Uterus (tissue), 4 donors: ENCODE data around the gene TEX54. TPM values are rescaled to one million over a fixed set of nuclear protein-coding genes. Genes with fewer than 3 reads are reported as not detected.

ENCODE experiments used
- DNase-seq, 2 donors: peaks; one replicate each; pipeline ENCODE4 v3.0.0-alpha.2; 2019 to 2020
- H3K27ac ChIP-seq, 2 donors: fragments of 200-600 bp; sonication (generic); 1 replicate in 1 of 2; 2 replicates in 1 of 2; pipeline ENCODE4 v1.5.1; 2016 to 2018
- H3K27me3 ChIP-seq, 2 donors: fragments of 200-600 bp; sonication (generic); one replicate each; pipeline ENCODE4 v1.5.1; 2018 to 2019; ENCODE audit warnings: control low read depth in 1 of 2
- H3K36me3 ChIP-seq, 2 donors: fragments of 200-600 bp; sonication (generic); one replicate each; pipeline ENCODE4 v1.5.1; 2019; ENCODE audit warnings: control low read depth in 1 of 2
- H3K4me1 ChIP-seq, 2 donors: fragments of 200-600 bp; sonication (generic); one replicate each; pipeline ENCODE4 v1.5.1; 2018 to 2019; ENCODE audit warnings: control low read depth in 1 of 2
- H3K4me3 ChIP-seq, 2 donors: fragments of 200-600 bp; sonication (generic); 1 replicate in 1 of 2; 2 replicates in 1 of 2; pipeline ENCODE4 v1.5.1; 2018 to 2019; ENCODE audit warnings: mild to moderate bottlenecking in 1 of 2
- H3K9me3 ChIP-seq, 2 donors: fragments of 200-600 bp; sonication (generic); one replicate each; pipeline ENCODE4 v1.5.1; 2019; ENCODE audit warnings: control low read depth in 1 of 2
- POLR2A ChIP-seq, 2 donors: fragments of 450-650 bp; IDR thresholded peaks; one replicate each; pipeline ENCODE4 v1.6.1; 2016; ENCODE audit warnings: antibody characterized with exemption in 2 of 2, mild to moderate bottlenecking in 1 of 2, moderate library complexity in 1 of 2
- intact Hi-C: fragments of 100-400 bp; cut with DNase I; formaldehyde crosslinking; loops from one replicate; pipeline ENCODE4 v1.15.1; 2023; ENCODE audit warnings: low total_unique reads
- total RNA-seq, 4 donors: library from RNA; depleted of rRNA in 3 of 4; stranded (reverse); fragments of >200 nt in 3 of 4; gene quantifications; one replicate each; pipeline versions ENCODE4 v1.1.0 to v1.2.4, GENCODE V29; 2014 to 2023
- TF ChIP-seq, protein P1 (sequence below), 4 experiments: fragments of 200-600 bp in 2 of 4; fragments of 450-650 bp in 2 of 4; sonication (generic) in 2 of 4; IDR thresholded peaks; one replicate each; pipeline ENCODE4 v1.5.1; 2016 to 2019; ENCODE audit warnings: antibody characterized with exemption in 4 of 4, mild to moderate bottlenecking in 2 of 4, moderate library complexity in 1 of 4
- donor health status: DM: yes; HTN: yes; CAD: no.

TEX54 gene
- total RNA-seq, 4 donors from 2014 or later: not detected

DNA sequence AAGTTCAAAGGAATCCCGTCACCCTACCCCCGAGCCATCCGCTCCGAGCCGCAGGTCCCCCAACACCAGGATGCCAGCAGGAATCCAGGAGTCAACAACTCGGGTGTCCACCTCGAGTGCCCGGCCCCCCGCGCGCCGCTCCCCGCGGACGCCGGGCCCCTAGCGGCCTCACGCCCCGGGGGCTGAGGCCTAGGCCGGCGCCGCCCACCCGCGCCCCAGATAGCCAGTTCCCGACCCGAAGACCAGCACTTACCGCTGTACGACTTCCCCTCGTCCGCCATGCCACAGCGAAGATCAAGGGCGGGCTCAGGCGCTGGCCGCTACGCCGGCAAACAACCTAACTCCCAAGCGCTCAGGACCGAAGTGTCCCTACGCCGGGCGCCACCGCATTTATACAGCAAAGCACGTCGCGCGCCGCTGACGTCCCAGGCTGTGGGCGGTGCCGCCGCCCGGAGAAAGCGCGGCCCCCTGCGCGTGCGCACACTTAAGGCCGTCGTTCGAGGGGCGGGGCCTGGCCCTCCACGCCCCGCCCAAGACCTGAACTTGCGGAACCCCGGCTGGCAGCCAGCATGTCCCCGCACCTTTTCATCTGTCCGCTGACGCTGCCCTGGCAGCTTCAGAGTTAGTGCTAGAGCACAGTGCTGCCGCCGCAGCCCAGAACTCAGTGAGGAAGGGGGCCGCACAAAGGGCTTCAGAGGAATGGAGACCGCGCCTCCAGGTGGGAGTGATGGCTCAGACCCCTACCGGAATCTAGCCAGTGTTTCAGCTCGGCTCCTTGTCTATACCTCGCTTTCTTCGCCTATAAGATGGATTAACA, 27.4 kb downstream of the TEX54 start, which contains the start of gene NXF1:
TSS of gene NXF1 (minus strand) at position 365 of the 817 bp plus-strand sequence. CDS start at position 281, 84 bp downstream.
- Histone ChIP-seq H3K27me3 (no peaks in the 10 kb centered on the region), H3K4me3 (peak within 1 kb of the TSS; percentile 73 to 99), H3K36me3 (no peaks in the 10 kb centered on the region), H3K4me1 (peaks cover 0 to 4% of the 10 kb centered on the region in 2 donors), H3K9me3 (no peaks in the 10 kb centered on the region), H3K27ac (peak within 1 kb of the TSS; percentile 83 to 91)
- TF ChIP-seq, protein P1, sequence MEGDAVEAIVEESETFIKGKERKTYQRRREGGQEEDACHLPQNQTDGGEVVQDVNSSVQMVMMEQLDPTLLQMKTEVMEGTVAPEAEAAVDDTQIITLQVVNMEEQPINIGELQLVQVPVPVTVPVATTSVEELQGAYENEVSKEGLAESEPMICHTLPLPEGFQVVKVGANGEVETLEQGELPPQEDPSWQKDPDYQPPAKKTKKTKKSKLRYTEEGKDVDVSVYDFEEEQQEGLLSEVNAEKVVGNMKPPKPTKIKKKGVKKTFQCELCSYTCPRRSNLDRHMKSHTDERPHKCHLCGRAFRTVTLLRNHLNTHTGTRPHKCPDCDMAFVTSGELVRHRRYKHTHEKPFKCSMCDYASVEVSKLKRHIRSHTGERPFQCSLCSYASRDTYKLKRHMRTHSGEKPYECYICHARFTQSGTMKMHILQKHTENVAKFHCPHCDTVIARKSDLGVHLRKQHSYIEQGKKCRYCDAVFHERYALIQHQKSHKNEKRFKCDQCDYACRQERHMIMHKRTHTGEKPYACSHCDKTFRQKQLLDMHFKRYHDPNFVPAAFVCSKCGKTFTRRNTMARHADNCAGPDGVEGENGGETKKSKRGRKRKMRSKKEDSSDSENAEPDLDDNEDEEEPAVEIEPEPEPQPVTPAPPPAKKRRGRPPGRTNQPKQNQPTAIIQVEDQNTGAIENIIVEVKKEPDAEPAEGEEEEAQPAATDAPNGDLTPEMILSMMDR (IDR thresholded peaks at IDR 0.05): peak in 3 of 4 experiments; percentile 16 to 39 (median 16)
- TF ChIP-seq POLR2A (IDR thresholded peaks at IDR 0.05): peak; percentile 100
- DNase-seq: peak; percentile 92 to 96
- intact Hi-C loops: no loop called here

DNA sequence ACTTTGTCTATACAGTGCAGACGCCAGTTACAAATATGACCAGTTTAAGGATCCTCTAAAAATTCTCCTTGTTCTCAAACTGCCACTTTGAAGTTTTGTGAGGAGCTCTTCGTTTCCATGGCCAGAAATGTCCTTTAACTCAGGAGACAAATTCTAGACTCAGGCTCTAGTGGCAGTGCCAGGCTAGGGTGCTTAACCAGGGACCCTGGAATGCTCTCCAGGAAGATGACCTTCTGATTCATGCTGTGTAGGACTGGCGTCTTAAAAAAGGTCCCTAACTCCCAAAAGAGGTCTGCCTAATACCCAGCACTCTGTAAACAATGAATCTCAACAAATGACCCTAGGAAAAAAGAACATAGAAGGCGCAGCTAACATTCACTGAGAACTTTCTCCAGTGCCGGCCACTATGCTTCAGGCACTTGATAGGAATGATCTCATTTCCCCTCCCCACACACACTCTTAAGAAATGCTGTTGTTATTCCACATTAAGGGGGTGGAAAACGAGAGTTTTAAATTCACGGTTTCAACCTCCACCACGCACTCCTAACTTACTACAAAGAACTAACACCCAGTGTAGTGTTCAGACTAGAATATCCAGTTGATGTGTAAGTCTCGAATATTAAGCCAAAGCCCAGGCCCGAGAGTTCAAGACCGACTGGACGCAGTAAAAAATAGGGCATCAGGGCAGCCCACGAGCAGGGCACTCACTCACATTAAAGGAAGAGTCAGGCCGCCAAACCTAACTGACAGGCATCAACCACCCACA, 28.1 kb downstream of the TEX54 start:
- TF ChIP-seq POLR2A (IDR thresholded peaks at IDR 0.05): no peak
- TF ChIP-seq, protein P1 (IDR thresholded peaks at IDR 0.05): no peak
- intact Hi-C loops: no loop called here
- Histone ChIP-seq H3K9me3 (no peaks in the 10 kb centered on the region), H3K27ac (peak overlapping the region; percentile 77 to 91), H3K4me1 (peaks cover 0 to 4% of the 10 kb centered on the region in 2 donors), H3K4me3 (peak overlapping the region; percentile 73 to 99), H3K36me3 (no peaks in the 10 kb centered on the region), H3K27me3 (no peaks in the 10 kb centered on the region)
- no peak for DNase-seq

DNA sequence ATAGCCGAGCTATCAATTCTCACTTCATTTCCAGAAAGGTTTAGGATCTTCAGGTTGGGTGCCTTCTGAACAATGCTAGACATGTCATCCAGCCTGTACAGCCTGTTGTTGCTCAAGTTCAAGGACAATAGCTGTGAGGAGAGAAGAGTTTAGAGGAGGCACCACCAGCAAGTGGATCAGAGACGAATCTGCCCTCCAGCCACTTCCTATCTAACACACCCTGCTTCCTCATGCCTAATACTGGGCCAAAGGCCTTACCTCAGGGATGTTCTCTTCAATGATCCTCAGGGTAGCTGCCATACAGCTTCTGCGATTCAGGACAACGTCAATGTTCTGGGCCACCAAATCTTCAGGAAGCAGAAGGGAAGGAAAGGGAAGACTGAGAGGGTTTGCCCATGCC, 31.6 kb downstream of the TEX54 start:
- H3K4me3 ChIP-seq: no peak overlapping the region
- peaks cover 0 to 4% of the 10 kb centered on the region in 2 donors for H3K4me1 ChIP-seq
- TF ChIP-seq, protein P1 (IDR thresholded peaks at IDR 0.05): no peak
- H3K9me3 ChIP-seq: no peaks in the 10 kb centered on the region
- no peak for DNase-seq
- H3K36me3 ChIP-seq: no peaks in the 10 kb centered on the region
- H3K27ac ChIP-seq: no peak overlapping the region
- intact Hi-C loops: no loop called here
- no peaks in the 10 kb centered on the region for H3K27me3 ChIP-seq

DNA sequence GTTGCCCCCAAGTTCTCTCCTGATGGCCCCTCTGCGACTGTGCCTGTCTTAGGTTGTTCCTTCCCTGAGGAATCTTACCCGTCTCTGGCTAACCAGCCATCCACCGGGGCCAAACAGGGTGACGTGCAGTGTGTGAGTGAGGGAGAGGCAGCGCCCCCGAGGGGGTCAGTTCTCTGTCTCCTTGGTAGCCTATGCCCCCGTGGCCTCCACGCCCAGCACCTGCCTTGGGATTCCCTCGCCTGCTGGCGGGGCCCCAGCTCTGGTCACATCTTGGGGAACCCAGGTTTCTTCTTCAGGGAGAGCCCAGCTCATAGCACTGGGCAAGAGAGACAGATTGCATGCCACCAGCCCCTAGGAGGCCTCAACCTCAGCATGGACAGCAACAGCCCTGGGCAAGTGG, 33.2 kb downstream of the TEX54 start:
- no peak for TF ChIP-seq POLR2A (IDR thresholded peaks at IDR 0.05)
- TF ChIP-seq, protein P1 (IDR thresholded peaks at IDR 0.05): no peak
- no peak for DNase-seq

DNA sequence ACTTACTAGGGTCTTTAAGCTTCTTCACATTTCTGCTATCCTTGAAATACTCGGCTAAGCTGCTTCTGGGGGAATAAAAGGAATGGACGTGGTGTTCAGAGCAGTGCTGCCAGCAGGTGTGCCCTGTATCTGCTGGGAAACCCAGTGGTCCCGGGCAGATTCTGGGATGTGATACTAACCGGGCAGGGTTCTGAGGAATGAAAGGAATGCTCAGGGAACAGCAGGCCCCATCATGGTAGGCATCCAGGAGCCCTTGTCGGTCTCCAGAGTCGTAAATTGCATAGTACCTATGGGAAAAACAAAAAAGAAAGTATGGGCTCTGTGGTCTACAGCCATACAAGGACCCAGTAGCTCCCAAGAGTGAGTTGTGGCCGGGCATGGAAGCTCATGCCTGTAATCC, 36.4 kb downstream of the TEX54 start:
- Histone ChIP-seq H3K27me3 (no peaks in the 10 kb centered on the region), H3K4me1 (peaks cover 0 to 5% of the 10 kb centered on the region in 2 donors), H3K27ac (no peak overlapping the region), H3K36me3 (no peaks in the 10 kb centered on the region), H3K4me3 (no peak overlapping the region), H3K9me3 (no peaks in the 10 kb centered on the region)
- no peak for DNase-seq
- TF ChIP-seq, protein P1 (IDR thresholded peaks at IDR 0.05): no peak
- TF ChIP-seq POLR2A (IDR thresholded peaks at IDR 0.05): no peak
- intact Hi-C loops: no loop called here

More for the DNA sequence above, 33.2 kb downstream of the TEX54 start:
- Histone ChIP-seq H3K27me3 (no peaks in the 10 kb centered on the region), H3K36me3 (no peaks in the 10 kb centered on the region), H3K4me1 (peaks cover 0 to 4% of the 10 kb centered on the region in 2 donors), H3K9me3 (no peaks in the 10 kb centered on the region), H3K27ac (no peak overlapping the region), H3K4me3 (no peak overlapping the region)
- intact Hi-C loops: no loop called here
